ENCODE data around the gene DIS3L2. TPM values are rescaled to one million over a fixed set of nuclear protein-coding genes. Genes with fewer than 3 reads are reported as not detected.
"Not testable (repeated sequence)": the region's sequence is repeated elsewhere in the genome, so short reads cannot be mapped to it uniquely, and the experiment has no call there.

The DIS3L2 gene
- total and polyA plus RNA-seq, 2 of the 8 experiments (the other 6 are each of a cell fraction or from before 2014, with no cell fraction given), result 11.5 to 21.6 TPM

GRCh38 chr2:232313645-232314044, 352.1 kb downstream of the DIS3L2 start:
- H3K27ac ChIP-seq (ENCODE audit: low read depth, low read length); H4K8ac ChIP-seq (ENCODE audit: extremely low read depth, insufficient read depth, low read length); H3K79me2 ChIP-seq (ENCODE audit: control insufficient read depth in 1 of 2, insufficient read depth in 2 of 2, low read length in 2 of 2); DNase-seq (ENCODE audit: low read depth in 1 of 2, low spot score in 2 of 2); H3K4me3 ChIP-seq (ENCODE audit: extremely low read depth in 1 of 4, insufficient read depth in 2 of 4, low read depth in 3 of 4, low read length in 4 of 4); H2BK120ac ChIP-seq (replicated peaks; ENCODE audit: low read depth, low read length); H4K91ac ChIP-seq (replicated peaks; ENCODE audit: insufficient read length, low read length); H3K18ac ChIP-seq (ENCODE audit: extremely low read depth, low read length); H3K23me2 ChIP-seq (ENCODE audit: low read depth, low read length); H2BK15ac ChIP-seq (ENCODE audit: low read length); H4K5ac ChIP-seq (ENCODE audit: insufficient read length, low read depth, low read length); H2BK5ac ChIP-seq (ENCODE audit: low read depth, low read length); H3K23ac ChIP-seq (ENCODE audit: insufficient read length); POLR2A ChIA-PET (ENCODE audit: partially characterized antibody); H3K36me3 ChIP-seq (ENCODE audit: control insufficient read depth in 2 of 4, insufficient read depth in 4 of 4, low read length in 3 of 4); FAIRE-seq; H3K79me1 ChIP-seq (ENCODE audit: low read depth, low read length); H3K9ac ChIP-seq (replicated peaks in 1 of 4; ENCODE audit: extremely low read depth in 1 of 4, low read depth in 3 of 4, low read length in 3 of 4); H2BK20ac ChIP-seq (ENCODE audit: low read length); H3K4ac ChIP-seq (replicated peaks; ENCODE audit: insufficient read length, low read depth, low read length); H2AK5ac ChIP-seq (ENCODE audit: low read depth, low read length); H3K27me3 ChIP-seq (replicated peaks in 1 of 4; ENCODE audit: control insufficient read depth in 3 of 4, extremely low read depth in 1 of 4, insufficient read depth in 3 of 4, low read length in 3 of 4); H3K56ac ChIP-seq (replicated peaks; ENCODE audit: insufficient read length, low read depth, low read length); H2AFZ ChIP-seq (ENCODE audit: low read length); H3K4me2 ChIP-seq (ENCODE audit: insufficient read depth in 1 of 2, low read depth in 2 of 2, low read length in 2 of 2); H3K14ac ChIP-seq (ENCODE audit: insufficient read length); H4K20me1 ChIP-seq (replicated peaks in 1 of 2; ENCODE audit: control insufficient read depth in 1 of 2, insufficient read depth in 2 of 2, low read length in 2 of 2); H3K9me3 ChIP-seq (ENCODE audit: insufficient read depth in 2 of 2, low read depth in 1 of 2, low read length in 1 of 2); H3K4me1 ChIP-seq (replicated peaks in 1 of 4; ENCODE audit: control insufficient read depth in 3 of 4, insufficient read depth in 4 of 4, low read length in 3 of 4); H2BK12ac ChIP-seq (ENCODE audit: low read depth, low read length): not testable (repeated sequence)
- CTCF ChIA-PET (ENCODE audit: partially characterized antibody), result interaction anchor here (1.3 to 7.7 kb wide), 2 partner anchors 14 to 21 kb away, joined by 6 to 65 read pairs; no protein-coding TSS in a partner anchor
- 70% methylated on average over 2 of the region's 2 CpGs; no CpG with 5 or more reads in 1 of the 2 experiments for WGBS, 2 experiments (ENCODE audit: extremely low coverage in 1 of 2, insufficient coverage in 1 of 2, insufficient read length in 1 of 2, insufficient replicate concordance in 2 of 2, low coverage in 1 of 2, low lambda C conversion rate in 2 of 2, missing lambda C conversion rate in 1 of 2)

Data from H1 (cell line).